ENCODE data around the gene ASTE1.

DNA sequence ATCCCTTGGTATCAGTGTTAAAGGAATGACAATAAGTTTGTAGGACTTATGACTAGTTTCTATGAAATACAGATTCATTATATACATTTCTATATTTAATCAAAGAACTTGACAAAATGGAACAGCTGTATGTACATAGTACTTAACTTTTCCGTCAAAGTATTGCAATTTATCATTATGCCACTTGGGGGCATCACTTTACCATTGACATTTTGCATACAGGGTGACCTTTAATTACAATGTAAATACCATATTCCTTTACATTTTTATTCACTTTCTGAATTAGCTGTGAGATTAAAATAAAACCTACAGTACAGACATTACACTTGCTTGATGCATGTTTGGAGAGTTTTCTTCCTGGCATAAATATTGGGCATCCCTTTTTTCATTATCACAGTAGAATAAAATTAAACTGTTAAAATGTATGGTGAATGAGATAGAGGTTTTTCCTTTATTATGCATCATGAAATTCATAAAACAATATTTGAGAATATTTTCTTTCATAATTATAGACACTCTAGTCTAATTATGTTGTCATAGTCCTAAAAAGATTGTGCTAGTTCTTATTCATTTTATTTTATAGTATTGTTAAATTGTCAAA is 7.0 kb upstream of the ASTE1 start:
- TF ChIP-seq EZH2 (IDR thresholded peaks at IDR 0.05; ENCODE audit: low read length, unreplicated experiment): no peak
- TF ChIP-seq, protein P1, sequence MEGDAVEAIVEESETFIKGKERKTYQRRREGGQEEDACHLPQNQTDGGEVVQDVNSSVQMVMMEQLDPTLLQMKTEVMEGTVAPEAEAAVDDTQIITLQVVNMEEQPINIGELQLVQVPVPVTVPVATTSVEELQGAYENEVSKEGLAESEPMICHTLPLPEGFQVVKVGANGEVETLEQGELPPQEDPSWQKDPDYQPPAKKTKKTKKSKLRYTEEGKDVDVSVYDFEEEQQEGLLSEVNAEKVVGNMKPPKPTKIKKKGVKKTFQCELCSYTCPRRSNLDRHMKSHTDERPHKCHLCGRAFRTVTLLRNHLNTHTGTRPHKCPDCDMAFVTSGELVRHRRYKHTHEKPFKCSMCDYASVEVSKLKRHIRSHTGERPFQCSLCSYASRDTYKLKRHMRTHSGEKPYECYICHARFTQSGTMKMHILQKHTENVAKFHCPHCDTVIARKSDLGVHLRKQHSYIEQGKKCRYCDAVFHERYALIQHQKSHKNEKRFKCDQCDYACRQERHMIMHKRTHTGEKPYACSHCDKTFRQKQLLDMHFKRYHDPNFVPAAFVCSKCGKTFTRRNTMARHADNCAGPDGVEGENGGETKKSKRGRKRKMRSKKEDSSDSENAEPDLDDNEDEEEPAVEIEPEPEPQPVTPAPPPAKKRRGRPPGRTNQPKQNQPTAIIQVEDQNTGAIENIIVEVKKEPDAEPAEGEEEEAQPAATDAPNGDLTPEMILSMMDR (conservative IDR thresholded peaks at IDR 0.05; ENCODE audit: low read depth, low read length): peak; percentile 70

Measured in PC-3 (cell line).